Measurements from ENCODE around the gene GADD45A. TPM values are rescaled to one million over a fixed set of nuclear protein-coding genes. Genes with fewer than 3 reads are reported as not detected.
"Not testable (repeated sequence)": the region's sequence is repeated elsewhere in the genome, so short reads cannot be mapped to it uniquely, and the experiment has no call there.

GADD45A gene
- total and polyA plus RNA-seq, 5 experiments from 2014 or later, result 4.1 to 19.5 (median 13.0) TPM

DNA sequence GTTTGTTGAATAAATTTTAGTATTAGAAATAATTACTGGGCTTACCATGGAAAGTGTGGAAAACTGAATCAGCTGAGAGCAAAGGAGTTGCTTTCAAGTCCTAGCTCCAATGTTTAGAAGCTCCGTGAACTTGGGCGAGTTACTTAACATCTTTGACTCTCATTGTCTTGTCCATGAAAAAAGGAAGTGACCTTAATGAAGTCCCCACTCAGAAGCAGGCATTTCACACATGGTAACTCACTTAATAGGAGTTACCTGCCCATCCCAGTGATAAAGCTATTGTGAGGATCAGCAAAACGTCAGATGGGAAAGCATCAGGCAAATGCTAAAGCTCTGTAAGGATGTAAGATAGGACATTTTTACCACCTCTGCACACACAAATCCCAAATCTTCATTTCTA, 34.0 kb upstream of the GADD45A start:
- Mint-ChIP-seq H3K4me1 (peaks cover 0 to 3% (median 0%) of the 10 kb centered on the region in 4 donors), H3K27me3 (peaks cover 0 to 2% (median 0%) of the 10 kb centered on the region in 5 donors), H3K4me3 (no peak overlapping the region), H3K27ac (no peak overlapping the region), H3K36me3 (no peaks in the 10 kb centered on the region), H3K9me3 (peaks cover 0 to 2% (median 0%) of the 10 kb centered on the region in 9 donors)
- POLR2A ChIA-PET, result no interaction called here
- no peak for DNase-seq
- no peak for ATAC-seq

DNA sequence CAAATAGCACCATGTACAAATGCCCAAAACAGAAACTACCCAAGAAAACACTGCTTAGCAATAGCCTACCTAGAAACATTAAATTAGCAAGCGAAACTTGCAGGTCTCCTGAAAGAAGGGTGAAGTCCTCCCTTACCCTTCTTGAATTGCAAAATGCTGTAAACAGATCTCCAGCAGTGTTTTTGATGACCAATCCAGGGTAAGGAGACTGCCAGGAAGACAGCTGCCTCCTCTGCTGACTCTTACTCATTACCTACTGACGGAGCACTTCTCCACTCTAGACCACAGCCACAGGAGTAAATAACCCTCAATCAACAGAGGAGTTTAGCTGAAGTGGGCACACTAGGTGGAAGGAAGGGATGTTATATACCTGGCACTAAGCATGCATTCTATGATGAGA, 32.2 kb upstream of the GADD45A start:
- H3K4me3 Mint-ChIP-seq, result no peak overlapping the region
- no peak overlapping the region for H3K27ac Mint-ChIP-seq
- H3K4me1 Mint-ChIP-seq, result peaks cover 0 to 3% (median 0%) of the 10 kb centered on the region in 4 donors
- H3K9me3 Mint-ChIP-seq, result peaks cover 0 to 2% (median 0%) of the 10 kb centered on the region in 9 donors
- peaks cover 0 to 3% (median 0%) of the 10 kb centered on the region in 5 donors for H3K27me3 Mint-ChIP-seq
- H3K36me3 Mint-ChIP-seq, result no peaks in the 10 kb centered on the region
- POLR2A ChIA-PET, result no interaction called here
- no peak for DNase-seq
- no peak for ATAC-seq

DNA sequence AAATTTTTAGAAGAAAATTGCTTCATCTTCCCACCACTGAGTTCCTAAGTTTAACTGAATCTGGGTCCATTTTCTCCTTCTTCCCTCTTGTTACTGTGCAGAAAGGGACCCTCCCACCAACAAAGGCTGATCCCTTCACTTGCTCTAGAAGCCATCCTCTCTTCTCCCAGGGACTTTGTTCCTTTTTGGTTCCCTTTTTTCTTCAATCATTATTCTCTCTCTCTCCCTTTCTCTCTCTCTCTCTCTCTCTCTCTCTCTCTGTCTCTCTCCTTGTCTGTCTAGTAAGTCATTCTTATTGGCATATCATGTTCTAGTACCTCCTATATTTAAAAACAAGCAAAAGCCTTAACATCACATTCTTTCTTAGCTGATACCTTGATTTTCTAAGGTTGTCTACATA, 31.7 kb upstream of the GADD45A start:
- Mint-ChIP-seq H3K36me3 (no peaks in the 10 kb centered on the region), H3K27me3 (peaks cover 0 to 3% (median 2%) of the 10 kb centered on the region in 5 donors), H3K9me3 (peaks cover 0 to 2% (median 0%) of the 10 kb centered on the region in 9 donors), H3K4me1 (peaks cover 0 to 3% (median 0%) of the 10 kb centered on the region in 4 donors), H3K4me3 (no peak overlapping the region), H3K27ac (peak overlapping the region in 1 of 10 donors; percentile 38)
- DNase-seq (no peak), ATAC-seq (no peak)
- POLR2A ChIA-PET, result no interaction called here

DNA sequence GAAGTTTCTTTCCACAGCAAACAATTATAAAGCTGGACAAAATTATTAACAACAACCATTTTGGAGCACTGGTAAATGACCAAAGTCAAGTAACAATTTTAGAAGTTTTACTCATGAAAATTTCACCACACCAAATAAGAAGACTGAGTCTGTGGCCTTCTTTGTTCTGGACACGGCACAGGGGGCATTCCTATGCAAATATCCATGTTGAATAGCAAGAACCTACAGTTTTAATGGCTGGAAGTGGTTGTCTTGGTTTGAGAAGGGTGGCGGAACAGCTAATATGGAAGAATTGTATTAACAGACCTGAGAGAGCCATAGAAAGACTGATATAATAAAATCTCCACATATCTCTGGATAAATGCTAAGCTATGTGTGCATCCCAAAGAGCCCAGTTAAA, 29.4 kb upstream of the GADD45A start:
- H3K4me3 Mint-ChIP-seq, result no peak overlapping the region
- no peak overlapping the region for H3K27ac Mint-ChIP-seq
- peaks cover 0 to 8% (median 0%) of the 10 kb centered on the region in 4 donors for H3K4me1 Mint-ChIP-seq
- DNase-seq (no peak), ATAC-seq (no peak)
- H3K36me3 Mint-ChIP-seq, result no peaks in the 10 kb centered on the region
- H3K9me3 Mint-ChIP-seq, result peaks cover 0 to 2% (median 0%) of the 10 kb centered on the region in 9 donors
- H3K27me3 Mint-ChIP-seq, result peaks cover 2 to 25% (median 7%) of the 10 kb centered on the region in 5 donors
- POLR2A ChIA-PET, result no interaction called here

DNA sequence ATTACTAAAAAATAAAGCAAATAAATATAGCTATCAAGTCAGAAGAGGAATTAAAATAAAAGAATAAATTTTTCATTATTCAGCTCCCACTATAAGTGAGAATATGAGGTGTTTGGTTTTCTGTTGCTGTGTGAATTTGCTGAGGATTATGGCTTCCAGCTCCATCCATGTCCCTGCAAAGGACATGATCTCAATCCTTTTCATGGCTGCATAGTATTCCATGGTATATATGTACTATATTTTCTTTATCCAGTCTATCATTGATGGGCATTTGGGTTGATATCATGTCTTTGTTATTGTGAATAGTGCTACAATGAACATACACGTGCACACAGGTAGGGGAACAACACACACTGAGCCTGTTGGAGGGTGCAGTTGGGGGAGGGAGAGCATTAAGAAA, 27.8 kb upstream of the GADD45A start:
- H3K4me1 Mint-ChIP-seq, H3K27ac Mint-ChIP-seq, H3K36me3 Mint-ChIP-seq, H3K4me3 Mint-ChIP-seq, DNase-seq, ATAC-seq, H3K9me3 Mint-ChIP-seq: not testable (repeated sequence)
- POLR2A ChIA-PET, result interaction anchor here (0.6 kb wide), 1 partner anchor 8 kb away, joined by 3 read pairs; no protein-coding TSS in a partner anchor
- H3K27me3 Mint-ChIP-seq, result peaks cover 7 to 39% (median 17%) of the 10 kb centered on the region in 5 donors

DNA sequence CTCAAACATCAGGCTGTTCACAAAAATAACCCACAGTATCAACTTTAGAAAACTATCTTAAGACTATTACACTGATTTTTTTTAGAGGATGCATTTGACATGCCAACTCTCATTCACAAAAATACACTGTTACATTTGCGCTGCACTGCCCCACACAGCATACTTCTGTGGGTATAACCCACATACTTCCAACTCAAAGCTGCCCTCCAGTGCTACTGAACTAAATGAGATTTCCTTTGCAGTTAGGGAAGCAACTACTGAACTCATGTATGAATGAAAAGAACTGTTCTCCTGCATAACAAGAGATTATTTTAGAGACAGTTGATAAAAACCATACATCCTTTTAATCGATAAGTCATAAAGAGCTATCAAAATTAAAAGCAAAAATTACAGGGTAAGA, 25.8 kb upstream of the GADD45A start:
- Mint-ChIP-seq H3K9me3 (peaks cover 0 to 2% (median 0%) of the 10 kb centered on the region in 9 donors), H3K27ac (no peak overlapping the region), H3K4me3 (no peak overlapping the region), H3K4me1 (peaks cover 0 to 5% (median 0%) of the 10 kb centered on the region in 4 donors), H3K36me3 (no peaks in the 10 kb centered on the region), H3K27me3 (peaks cover 9 to 39% (median 24%) of the 10 kb centered on the region in 5 donors)
- ATAC-seq (no peak), DNase-seq (no peak)
- POLR2A ChIA-PET, result interaction anchor here (0.7 kb wide), 1 partner anchor 56 kb away, joined by 5 read pairs; no protein-coding TSS in a partner anchor

DNA sequence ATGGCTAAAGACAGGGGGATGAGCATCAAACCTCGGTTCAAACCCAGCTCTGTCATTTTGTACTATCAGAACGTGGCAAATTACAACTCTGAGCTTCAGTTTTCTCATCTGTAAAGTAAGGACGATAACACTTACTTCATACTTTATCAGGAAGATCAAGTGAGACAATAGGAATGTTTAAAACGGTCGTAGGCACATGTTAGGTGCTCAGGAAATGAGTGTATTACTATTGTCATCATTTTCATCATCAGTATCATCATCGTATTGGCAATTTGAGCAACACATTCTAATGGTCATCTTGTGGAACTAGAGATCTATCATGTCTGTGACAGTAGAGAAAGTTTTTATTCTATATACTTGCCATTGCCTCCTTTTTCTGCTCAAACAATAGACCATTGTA, 22.1 kb upstream of the GADD45A start:
- Mint-ChIP-seq H3K4me3 (no peak overlapping the region), H3K4me1 (peaks cover 0 to 5% (median 0%) of the 10 kb centered on the region in 4 donors), H3K27me3 (peaks cover 11 to 42% (median 26%) of the 10 kb centered on the region in 5 donors), H3K27ac (no peak overlapping the region), H3K9me3 (no peaks in the 10 kb centered on the region), H3K36me3 (no peaks in the 10 kb centered on the region)
- ATAC-seq, result no peak
- POLR2A ChIA-PET, result no interaction called here
- DNase-seq, result no peak

DNA sequence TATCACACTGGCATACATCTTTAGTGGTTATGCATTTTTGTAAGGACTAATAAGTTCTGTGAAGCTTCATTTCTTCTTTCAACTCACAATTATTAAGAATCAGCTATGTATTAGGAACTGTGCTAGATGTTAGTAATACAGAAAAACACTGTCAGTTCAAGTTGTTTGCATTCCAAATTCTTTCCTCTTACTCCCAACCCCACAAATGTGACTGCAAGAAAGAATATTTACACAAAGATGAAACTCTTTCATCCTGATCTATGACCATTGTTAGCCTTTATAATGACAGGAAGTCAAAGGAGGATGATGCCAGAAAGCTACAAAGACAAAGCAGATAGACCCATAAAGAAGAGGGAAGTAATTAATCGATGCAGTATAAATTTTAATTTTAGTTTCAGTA, 21.0 kb upstream of the GADD45A start:
- DNase-seq (no peak), ATAC-seq (no peak)
- Mint-ChIP-seq H3K27me3 (peaks cover 11 to 43% (median 30%) of the 10 kb centered on the region in 5 donors), H3K27ac (no peak overlapping the region), H3K4me3 (no peak overlapping the region), H3K4me1 (peaks cover 0 to 3% (median 0%) of the 10 kb centered on the region in 4 donors), H3K36me3 (no peaks in the 10 kb centered on the region), H3K9me3 (no peaks in the 10 kb centered on the region)
- POLR2A ChIA-PET, result interaction anchor here (0.6 kb wide), 1 partner anchor 91 kb away, joined by 3 read pairs; no protein-coding TSS in a partner anchor

DNA sequence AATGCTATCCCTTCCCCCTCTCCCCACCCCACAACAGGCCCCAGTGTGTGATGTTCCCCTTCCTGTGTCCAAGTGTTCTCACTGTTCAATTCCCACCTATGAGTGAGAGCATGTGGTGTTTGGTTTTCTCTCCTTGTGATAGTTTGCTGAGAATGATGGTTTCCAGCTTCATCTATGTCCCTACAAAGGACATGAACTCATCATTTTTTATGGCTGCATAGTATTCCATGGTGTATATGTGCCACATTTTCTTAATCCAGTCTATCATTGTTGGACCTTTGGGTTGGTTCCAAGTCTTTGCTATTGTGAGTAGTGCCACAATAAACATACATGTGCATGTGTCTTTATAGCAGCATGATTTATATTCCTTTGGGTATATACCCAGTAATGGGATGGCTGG, 19.7 kb upstream of the GADD45A start:
- H3K4me3 Mint-ChIP-seq, ATAC-seq, H3K9me3 Mint-ChIP-seq, DNase-seq, H3K4me1 Mint-ChIP-seq, POLR2A ChIA-PET, H3K36me3 Mint-ChIP-seq, H3K27ac Mint-ChIP-seq: not testable (repeated sequence)
- peaks cover 9 to 30% (median 23%) of the 10 kb centered on the region in 5 donors for H3K27me3 Mint-ChIP-seq

DNA sequence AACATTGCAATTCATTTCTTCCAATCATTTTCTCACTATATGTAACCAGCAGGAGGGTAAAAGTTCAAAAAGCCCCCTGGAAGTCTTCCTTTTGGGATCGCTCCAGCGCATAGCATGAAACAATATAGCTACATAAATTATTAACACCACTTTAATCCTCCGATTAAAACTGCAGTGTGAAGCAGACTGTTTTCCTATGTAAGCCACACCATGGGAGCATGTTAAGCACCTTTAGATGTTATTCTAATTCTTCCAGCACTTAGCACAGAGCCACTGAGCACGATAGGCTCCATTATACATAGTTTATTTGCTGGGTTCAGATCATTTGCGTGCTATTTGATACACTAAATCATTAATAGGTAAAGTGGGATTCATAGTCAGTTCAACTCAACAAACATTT, 18.4 kb upstream of the GADD45A start:
- DNase-seq (no peak), ATAC-seq (no peak)
- no peak overlapping the region for H3K27ac Mint-ChIP-seq
- H3K27me3 Mint-ChIP-seq, result peaks cover 9 to 28% (median 13%) of the 10 kb centered on the region in 5 donors
- H3K4me1 Mint-ChIP-seq, result no peaks in the 10 kb centered on the region
- H3K36me3 Mint-ChIP-seq, result no peaks in the 10 kb centered on the region
- POLR2A ChIA-PET, result no interaction called here
- H3K9me3 Mint-ChIP-seq, result no peaks in the 10 kb centered on the region
- no peak overlapping the region for H3K4me3 Mint-ChIP-seq

DNA sequence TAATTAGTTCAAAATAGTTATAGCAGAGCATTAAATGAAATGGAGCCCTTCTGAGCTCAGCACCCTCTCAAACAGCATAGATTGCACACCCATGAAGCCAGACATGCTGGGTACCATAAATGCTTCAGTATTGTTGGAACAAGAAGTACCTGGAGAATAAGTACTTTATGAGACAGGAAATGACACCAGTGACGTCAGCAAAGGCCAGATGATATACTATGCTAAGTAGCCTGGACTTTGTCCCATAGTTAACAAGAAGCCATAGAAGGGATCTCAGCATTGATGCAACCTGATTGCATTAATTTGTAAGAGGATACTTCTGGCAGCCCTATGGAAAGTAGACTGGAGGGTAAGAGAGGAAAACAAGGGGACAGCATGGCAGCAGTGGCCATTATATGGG, 16.3 kb upstream of the GADD45A start:
- peaks cover 2 to 7% (median 3%) of the 10 kb centered on the region in 4 donors for H3K4me1 Mint-ChIP-seq
- ATAC-seq (no peak), DNase-seq (no peak)
- peaks cover 6 to 25% (median 11%) of the 10 kb centered on the region in 5 donors for H3K27me3 Mint-ChIP-seq
- peak overlapping the region in 1 of 10 donors; percentile 1 for H3K27ac Mint-ChIP-seq
- no peak overlapping the region for H3K4me3 Mint-ChIP-seq
- POLR2A ChIA-PET, result no interaction called here
- no peaks in the 10 kb centered on the region for H3K9me3 Mint-ChIP-seq
- H3K36me3 Mint-ChIP-seq, result no peaks in the 10 kb centered on the region

DNA sequence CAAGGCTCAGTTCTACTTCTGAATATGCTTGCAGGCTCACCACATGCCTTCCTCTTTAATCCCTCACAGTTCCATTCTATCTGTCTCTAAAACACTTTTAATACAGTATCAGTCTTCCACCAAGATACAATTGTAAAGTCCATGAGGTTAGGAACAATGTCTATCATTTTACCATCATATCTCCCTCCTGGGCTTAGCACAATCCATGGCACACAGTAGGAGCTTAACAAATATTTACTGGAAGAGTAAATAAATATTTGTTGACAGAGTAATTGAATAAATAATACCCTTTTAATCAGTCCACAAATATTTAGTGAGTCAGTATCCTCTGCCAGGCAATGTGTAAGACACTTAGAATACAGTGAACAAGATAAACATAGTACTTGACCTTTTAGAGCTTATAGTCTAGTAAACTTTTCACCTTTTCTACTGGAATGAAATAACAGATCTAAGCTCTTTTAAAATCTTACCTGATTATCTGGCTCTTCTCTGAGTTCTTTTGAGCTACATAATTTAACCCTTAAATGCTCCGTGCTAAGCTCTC, 12.7 kb upstream of the GADD45A start:
- ATAC-seq, result no peak

DNA sequence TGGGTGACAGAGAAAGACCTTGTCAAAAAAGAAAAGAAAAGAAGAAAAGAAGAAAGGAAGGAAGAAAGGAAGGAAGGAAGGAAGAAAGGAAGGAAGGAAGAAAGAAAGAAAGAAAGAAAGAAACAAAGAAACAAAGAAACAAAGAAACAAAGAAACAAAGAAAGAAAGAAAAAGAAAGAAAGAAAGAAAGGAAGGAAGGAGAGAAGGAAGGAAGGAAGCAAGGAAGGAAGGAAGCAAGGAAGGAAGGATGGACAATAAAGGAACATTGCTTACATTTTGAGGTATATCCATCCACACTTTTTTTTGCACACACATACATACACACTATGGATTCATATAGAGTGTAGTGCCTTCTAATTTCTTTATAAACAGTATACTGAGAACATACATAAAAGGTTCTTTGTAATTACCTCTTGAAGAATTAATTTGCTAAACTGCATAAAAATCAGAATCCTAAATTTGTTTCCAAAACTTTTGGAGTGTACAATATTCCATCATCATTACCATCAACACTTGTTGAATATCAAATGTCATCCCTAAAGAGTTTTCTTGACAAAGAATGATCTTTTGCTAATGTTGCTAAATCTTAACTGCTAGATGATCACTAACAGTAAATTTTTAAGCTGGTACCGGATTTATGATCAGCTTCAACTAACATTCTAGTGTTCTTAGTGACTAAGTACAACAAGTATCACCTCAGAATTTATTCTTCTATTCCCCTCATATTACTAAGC, 11.4 kb upstream of the GADD45A start:
- peak overlapping the region in 5 of 10 donors; percentile 53 to 75 (median 65) for H3K4me3 Mint-ChIP-seq
- H3K36me3 Mint-ChIP-seq, result no peaks in the 10 kb centered on the region
- DNase-seq (no peak), ATAC-seq (no peak)
- POLR2A ChIA-PET, result interaction anchor here (0.6 to 1.9 kb wide), 4 partner anchors 9 to 244 kb away, joined by 3 to 33 read pairs (median 4); partner anchors contain the start of genes GADD45A and SERBP1
- H3K9me3 Mint-ChIP-seq, result no peaks in the 10 kb centered on the region
- peaks cover 3 to 14% (median 4%) of the 10 kb centered on the region in 5 donors for H3K27me3 Mint-ChIP-seq
- H3K4me1 Mint-ChIP-seq, result peaks cover 11 to 25% (median 22%) of the 10 kb centered on the region in 4 donors
- H3K27ac Mint-ChIP-seq, result peak overlapping the region; percentile 33 to 94 (median 88)

More for the DNA sequence above, 12.7 kb upstream of the GADD45A start:
- Mint-ChIP-seq H3K27ac (no peak overlapping the region), H3K36me3 (no peaks in the 10 kb centered on the region), H3K4me3 (no peak overlapping the region), H3K27me3 (peaks cover 3 to 25% (median 8%) of the 10 kb centered on the region in 5 donors), H3K9me3 (no peaks in the 10 kb centered on the region), H3K4me1 (peaks cover 11 to 25% (median 22%) of the 10 kb centered on the region in 4 donors)
- no peak for DNase-seq
- POLR2A ChIA-PET, result interaction anchor here (0.6 kb wide), 1 partner anchor 28 kb away, joined by 3 read pairs; no protein-coding TSS in a partner anchor
